ENCODE data around the gene GMPR.

GMPR gene

DNA sequence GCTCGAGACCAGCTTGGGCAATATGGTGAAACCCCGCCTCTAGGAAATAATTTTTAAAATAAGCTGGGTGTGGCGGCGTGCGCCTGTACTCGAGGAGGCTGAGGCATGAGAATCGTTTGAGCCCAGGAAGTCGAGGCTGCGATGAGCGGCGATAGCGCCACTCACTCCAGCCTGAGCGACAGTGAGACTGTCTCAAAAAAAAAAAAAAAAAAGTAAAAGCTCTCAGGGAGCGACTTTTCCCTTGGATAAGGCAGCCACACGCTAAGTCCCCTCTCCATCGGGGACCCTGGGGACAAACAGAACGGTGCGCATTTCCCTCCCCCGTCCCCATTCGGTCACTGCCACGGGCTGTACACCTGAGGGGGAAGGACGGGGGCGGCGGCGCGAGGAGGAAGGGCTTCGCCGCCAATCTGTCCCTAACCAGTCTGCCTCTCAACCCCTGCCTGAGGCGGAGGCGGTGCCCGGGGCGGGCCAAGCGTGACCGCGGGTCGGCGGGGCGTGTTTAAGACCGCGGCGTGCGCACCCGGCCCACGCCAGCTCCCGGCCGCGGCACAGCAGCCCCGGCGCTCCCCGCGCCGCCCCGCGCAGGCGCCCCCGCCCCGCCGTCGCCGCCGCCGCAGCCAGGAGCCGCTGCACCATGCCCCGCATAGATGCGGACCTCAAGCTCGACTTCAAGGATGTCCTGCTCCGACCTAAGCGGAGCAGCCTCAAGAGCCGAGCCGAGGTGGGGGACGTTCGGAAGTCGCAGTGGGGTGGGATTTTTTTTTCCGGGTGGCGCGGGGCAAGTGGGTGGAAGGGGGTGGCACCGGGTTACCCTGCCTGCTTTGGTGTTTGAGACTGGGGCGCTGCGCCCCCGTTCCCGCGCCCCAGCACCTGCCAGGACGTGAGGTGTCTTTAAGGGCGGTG lies at the start of gene GMPR:
Gene GMPR (plus strand): TSS at position 531 of the 906 bp plus-strand sequence. CDS start 107 bp downstream, at position 638.
- peak within 1 kb of the TSS; percentile 52 for H3K4me3 ChIP-seq (ENCODE audit: low read depth, low read length)

DNA sequence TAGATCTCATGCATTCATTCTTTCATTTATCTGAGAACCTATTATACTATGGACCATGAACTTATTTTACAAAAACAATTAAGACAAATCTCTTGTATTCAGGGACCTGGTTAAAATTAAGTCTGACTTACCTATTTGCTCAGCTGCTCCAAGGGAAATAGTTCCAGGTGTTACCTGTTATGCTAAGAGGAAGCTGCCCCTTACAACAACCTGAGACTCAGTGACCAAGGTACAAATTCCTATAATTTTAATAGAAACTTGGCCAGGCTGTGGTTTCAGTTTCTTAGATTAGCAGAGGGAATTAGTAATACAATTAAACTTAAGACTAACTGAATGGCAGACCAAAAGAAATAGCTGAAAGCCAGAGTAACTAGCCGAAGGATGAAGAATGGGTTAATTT lies 48.2 kb upstream of the GMPR start:
- H3K4me3 ChIP-seq (ENCODE audit: low read depth, low read length): no peak overlapping the region

DNA sequence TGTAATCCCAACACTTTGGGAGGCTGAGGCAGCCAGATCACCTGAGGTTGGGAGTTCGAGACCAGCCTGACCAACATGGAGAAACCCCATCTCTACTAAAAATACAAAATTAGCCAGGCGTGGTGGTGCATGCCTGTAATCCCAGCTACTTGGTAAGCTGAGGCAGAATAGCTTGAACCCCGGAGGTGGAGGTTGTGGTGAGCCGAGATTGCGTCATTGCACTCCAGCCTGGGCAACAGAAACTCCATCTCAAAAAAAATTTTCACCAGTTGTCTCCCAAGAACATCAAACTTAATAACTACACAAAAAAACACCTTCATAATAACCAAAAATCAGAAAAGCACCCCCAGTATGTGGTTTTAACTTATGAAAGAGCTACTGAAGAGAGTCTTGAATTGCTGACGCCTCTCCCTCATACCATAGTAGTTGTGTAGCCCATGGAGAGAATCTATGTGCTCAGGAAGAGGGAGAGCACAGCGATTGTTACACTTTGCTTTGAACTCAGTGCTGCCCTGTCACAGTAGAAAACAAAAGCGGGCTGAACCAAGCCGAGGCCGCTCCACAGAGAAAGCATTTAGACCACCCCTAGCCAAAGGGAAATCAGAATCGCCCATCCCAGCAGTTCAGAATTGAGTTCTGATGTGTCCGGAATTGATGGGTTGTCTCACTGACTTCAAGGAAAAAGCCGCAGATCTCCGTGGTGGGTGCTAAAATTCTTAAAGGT lies 42.0 kb upstream of the GMPR start:
- H3K4me3 ChIP-seq (ENCODE audit: low read depth, low read length): no peak overlapping the region

DNA sequence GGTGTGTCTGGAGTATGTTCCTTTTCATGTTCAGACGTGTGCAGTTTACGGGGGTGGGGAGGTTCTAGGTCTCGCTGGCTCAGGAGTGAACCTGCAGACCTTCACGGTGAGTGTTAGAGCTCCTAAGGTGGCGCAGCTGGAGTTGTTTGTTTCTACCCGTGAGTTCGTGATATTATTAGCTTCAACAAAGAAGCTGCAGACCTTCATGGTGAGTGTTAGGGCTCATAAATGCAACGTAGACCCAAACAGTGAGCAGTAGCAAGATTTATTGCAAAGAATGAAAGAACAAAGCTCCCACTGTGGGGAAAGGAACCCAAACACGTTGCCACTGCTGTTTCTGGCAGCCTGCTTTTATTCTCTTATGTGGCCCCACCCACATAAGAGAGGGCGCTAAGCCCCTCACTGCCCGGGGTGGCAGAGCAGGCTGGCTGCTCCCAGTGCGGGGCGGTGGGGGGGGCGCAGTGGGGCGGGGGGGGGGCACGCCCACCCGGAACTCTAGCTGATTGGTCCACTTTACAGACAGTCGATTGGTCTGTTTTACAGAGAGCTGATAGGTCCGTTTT lies 41.3 kb upstream of the GMPR start:
- no peak overlapping the region for H3K4me3 ChIP-seq (ENCODE audit: low read depth, low read length)

DNA sequence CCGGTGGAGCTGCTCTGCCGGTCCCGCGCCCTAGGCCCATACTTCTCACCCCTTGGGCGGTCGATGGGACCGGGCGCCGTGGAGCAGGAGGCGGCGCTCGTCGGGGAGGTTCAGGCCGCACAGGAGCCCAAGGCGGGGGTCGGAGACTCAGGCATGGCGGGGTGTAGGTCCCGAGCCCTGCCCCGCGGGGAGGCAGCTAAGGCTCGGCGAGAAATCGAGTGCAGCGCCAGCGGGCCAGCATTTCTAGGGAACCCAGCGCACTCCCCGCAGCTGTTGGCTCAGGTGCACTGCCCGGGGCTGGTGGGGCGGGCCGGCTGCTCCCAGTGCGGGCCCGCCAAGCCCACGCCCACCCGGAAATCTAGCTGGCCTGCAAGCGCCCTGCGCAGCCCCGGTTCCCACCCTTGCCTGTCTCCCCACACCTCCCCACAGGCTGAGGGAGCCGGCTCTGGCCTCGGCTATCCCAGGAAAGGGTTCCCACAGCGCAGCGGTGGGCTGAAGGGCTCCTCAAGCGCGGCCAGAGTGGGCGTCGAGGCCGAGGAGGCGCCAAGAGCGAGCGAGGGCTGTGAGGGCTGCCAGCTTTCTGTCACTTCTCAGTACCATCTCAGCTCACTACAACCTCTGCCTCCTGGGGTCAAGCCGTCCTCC lies 40.2 kb upstream of the GMPR start:
- no peak overlapping the region for H3K4me3 ChIP-seq (ENCODE audit: low read depth, low read length)

DNA sequence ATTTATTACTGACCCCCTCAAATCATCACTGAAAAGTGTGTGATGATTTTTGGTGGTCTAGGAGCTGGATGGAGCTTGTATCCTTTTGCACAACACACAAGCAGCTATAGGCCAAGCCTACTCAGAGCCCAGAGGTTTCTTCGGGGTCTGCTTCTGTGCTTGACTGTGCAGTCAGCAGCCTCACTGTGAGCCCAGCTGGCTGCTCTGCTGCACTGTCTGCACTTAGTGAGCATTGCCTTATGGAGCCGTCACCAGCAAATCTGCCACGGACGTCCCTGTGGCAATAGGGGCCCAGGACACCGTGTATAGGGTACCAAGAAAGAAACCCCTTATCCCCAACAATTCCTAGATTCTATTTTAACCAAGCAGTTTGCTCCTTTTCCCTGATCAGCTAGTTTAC lies 38.6 kb upstream of the GMPR start:
- H3K4me3 ChIP-seq (ENCODE audit: low read depth, low read length): no peak overlapping the region

DNA sequence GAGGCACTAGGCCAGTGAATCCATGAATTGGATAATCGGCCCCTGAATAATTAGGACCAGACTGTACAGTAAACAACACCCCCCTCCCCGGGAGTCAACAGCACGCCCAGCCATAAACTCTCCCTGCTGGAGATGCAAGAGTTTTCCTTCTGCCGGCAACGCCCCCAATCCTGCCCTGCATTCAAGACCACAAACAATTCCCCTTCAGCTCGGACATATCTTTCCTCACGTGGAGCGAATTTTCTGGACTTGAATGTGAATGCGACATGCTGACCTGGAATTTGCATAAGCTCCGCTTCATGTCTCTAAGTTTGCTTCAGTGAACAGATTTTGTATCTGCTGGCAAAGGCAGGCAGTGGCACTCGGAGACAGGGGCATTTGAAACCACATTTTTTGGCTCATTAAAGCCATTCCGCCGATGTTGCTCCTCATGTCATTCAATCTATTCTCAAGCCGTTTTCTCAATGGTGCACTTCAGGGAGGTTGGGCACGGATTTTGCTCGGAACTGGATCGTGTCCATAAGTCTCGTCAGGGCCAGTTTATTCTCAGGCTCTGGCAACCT lies 38.0 kb upstream of the GMPR start:
- no peak overlapping the region for H3K4me3 ChIP-seq (ENCODE audit: low read depth, low read length)

DNA sequence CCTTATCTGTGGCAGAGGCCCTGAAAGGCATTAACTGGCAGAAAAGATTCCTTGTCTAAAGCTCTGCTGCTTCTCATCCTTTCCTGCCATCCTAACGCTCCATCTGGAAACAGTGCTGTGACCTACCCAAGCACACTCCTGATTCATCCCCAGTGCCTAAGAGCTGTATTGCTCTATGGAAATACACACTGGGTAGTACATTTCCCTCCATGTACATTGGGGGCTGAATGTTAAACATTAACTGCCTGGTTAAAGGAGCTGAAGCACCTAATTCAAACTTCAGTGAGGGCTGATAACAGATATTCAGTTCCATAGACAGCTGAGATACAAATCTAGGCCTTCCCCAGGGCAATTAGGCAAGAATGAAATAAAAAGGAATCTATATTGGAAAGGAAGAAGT lies 36.7 kb upstream of the GMPR start:
- no peak overlapping the region for H3K4me3 ChIP-seq (ENCODE audit: low read depth, low read length)

DNA sequence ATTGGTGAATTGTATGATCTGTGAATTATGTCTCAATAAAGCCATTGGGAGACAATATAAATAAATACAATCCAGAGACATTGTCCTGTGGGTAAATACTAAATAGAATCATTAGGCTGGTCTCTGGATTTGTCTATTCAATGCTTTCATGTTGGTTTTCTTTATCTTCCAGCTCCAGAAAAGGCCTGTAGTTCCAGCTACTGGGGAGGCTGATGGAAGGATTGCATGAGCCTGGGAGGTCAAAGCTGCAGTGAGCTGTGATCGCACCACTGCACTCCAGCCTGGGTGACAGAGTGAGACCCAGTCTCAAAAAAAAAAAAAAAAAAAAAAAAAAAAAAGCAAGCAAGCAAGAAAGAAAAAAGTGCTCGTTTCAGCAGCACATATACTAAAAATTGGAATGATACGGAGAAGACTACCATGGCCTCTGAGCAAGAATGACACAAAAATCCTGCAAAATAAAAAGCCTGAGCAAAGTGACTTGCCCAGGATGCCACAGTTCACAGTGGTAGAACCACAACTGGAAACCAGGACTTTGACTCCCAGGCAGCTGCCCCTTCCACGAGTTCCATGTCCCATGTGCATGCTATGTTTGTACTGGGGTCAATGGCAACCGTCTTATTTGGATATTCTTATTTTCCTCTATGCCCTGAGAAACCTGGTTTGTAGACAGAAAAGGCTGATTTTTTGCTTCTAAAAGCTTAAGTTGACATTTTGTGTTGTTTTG lies 33.6 kb upstream of the GMPR start:
- no peak overlapping the region for H3K4me3 ChIP-seq (ENCODE audit: low read depth, low read length)

DNA sequence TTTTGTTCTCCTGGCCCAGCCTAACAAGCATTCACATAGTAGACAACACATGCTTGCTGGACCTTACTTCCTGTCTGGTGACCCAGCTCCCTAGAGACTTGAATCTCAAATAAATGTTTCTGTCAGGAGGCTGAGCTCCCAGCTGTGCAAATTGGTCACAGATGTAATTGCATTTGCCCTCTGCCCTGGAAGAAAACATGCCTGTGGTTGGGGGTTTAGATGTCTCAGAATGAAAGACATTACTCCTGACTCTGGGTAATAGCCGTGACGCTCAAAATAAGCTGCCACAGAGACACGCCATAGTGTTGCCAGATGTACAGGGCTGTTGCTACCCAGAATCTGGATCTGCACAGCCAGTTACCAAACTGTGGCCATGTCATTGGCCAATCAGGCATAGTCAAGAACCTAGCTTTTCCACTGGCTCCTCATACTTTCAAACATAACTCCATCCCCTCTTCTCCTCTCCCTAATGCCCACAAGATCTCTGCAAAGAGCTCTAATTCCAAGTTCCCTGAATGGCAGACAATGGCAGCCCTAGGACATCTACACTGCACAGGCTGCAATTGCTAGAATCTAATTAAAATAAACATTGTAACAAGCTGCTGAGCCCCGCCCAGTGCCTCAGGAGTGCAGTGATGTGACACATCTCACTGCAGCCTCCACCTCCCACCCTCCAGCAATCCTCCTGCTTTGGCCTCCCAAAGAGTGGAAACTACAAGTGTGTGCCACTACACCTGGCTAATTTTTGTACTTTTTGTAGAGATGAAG lies 32.8 kb upstream of the GMPR start:
- H3K4me3 ChIP-seq (ENCODE audit: low read depth, low read length): no peak overlapping the region

DNA sequence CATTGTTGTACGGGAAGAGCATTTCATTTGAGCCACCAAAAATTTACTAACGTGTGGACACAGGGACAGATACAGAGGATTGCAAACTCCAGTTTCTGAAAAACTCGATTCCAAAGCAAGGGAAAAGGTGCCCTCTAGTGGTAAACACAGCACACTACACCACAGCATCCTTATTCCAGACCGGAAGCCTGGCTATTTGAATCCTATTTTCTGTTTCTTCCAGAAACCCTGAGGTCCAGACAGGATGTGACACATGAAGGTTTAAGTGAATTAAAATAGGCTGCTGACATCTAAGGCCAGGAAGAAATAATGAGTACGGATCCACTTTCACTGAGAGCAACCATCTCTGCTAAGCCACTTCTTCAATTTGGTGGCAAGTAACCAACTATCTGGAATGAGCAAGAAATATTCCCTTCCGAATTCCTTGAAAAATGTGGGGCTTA lies 31.8 kb upstream of the GMPR start:
- no peak overlapping the region for H3K4me3 ChIP-seq (ENCODE audit: low read depth, low read length)

DNA sequence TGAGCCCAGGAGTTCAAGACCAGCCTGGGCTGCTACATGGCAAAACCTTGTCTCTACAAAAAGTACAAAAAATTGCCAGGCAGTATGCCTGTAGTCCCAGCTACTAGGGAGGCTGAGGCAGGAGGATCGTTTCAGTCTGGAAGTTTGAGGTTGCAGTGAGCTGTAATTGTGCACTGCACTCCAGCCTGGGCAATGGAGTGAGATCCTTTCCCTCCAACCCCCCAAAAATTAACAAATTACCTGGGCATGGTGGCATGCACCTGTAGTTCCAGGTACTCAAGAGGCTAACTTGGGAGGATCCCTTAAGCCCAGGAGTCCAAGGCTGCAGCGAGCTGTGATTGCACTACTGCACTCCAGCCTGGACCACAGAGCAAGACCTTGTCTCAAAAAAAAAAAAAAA lies 29.4 kb upstream of the GMPR start:
- H3K4me3 ChIP-seq (ENCODE audit: low read depth, low read length): no peak overlapping the region

DNA sequence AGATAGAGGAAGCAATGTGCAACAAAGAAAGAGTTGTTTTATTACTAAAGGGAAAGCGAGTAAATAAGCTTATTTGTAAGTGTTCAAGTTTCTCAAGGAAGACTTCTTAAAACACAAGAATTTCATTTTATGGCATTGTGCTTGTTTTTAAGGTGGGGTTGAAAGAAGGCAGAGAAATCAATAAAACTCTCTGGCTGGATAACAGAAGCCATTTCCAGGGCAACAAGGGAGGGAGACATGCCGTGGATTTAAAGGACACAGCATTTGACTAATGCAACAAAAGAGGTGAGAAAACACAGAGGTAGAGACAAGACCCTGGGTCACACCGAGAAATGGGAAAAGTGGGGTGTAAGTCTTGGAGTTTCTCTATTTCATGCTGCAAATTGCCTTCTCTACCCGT lies 28.8 kb upstream of the GMPR start:
- no peak overlapping the region for H3K4me3 ChIP-seq (ENCODE audit: low read depth, low read length)

DNA sequence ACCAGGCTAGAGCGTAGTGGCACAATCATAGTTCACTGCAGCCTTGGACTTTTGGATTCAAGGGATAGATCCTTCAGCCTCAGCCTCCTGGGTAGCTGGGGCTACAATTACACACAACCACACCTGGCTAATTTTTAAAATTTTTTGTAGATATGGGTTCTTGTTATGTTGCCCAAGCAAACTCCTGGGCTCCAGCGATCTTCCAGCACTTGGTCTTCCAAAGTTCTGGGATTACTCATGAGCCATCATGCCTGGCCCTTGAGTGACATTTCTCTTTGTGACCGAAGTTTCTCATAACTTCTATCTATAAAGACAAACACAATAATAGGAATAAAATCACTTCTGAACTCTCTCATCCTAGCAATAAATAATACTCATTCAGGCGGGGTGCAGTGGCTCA lies 26.1 kb upstream of the GMPR start:
- no peak overlapping the region for H3K4me3 ChIP-seq (ENCODE audit: low read depth, low read length)

DNA sequence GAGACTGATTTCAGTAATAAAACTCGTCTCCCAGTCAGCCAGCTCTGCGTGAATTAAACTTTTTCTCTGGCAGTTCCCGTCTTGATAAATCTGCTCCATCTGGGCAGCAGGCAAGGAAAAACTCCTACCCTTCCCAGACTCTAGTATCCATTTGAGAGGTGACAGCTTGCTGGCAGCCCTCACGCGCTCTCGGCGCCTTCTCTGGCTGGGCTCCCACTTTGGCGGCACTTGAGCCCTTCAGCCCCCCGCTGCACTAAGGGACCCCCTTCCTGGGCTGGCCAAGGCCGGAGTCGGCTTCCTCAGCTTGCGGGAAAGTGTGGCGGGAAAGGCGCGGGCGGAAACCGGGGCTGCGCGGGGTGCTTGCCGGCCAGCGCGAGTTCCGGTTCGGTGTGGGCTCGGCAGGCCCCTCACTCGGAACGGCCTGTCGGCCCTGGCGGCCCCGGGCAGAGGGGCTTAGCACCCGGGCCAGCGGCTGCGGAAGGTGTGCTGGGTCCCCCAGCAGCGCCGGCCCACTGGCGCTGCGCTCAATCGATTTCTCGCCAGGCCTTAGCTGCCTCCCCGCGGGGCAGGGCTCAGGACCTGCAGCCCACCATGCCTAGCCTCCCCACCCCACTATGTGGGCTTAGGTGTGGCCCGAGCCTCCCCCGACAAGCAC lies 21.8 kb upstream of the GMPR start:
- no peak overlapping the region for H3K4me3 ChIP-seq (ENCODE audit: low read depth, low read length)

DNA sequence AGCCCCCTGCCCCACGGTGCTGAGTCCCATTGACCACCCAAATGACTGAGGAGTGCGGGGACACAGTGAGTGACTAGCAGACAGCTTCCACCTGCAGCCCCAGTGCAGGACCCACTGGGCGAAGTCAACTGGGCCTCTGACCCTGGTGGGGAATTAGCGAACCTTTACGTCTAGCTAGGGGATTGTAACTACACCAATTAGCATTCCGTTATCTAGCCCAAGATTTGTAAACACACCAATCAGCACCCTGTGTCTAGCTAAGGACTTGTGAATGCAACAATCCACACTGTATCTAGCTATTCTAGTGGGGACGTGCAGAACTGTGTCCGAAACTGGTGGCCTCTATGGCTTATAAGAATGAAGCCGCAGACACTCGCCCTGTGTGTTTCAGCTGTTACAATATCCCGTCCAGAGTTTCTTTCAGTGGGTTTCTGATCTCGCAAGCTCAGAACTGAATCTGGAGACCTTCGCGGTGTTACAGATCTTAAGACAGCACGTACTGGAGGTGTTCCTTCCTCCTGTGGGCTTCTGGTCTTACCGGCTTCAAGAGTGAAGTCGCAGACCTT lies 21.1 kb upstream of the GMPR start:
- H3K4me3 ChIP-seq (ENCODE audit: low read depth, low read length): no peak overlapping the region

DNA sequence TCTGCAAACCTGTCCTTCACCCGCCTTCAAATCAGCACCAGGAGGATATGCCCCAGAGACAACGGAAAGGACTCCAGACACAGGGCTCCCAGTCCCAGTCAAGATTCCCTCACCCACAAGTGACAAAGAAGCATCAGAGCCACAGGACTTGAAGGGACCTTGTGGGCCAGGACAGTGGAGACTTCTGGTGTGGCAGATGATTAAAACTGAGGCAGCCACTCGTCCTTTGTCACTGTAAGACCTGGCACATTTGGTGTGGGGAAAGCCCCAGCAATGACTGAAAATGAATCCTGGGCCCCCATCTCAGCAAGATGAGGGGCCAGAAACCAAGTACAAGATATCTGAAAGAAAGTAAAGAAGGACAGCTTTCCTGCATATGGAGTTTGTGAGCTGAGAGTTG lies 15.6 kb upstream of the GMPR start:
- H3K4me3 ChIP-seq (ENCODE audit: low read depth, low read length): no peak overlapping the region

DNA sequence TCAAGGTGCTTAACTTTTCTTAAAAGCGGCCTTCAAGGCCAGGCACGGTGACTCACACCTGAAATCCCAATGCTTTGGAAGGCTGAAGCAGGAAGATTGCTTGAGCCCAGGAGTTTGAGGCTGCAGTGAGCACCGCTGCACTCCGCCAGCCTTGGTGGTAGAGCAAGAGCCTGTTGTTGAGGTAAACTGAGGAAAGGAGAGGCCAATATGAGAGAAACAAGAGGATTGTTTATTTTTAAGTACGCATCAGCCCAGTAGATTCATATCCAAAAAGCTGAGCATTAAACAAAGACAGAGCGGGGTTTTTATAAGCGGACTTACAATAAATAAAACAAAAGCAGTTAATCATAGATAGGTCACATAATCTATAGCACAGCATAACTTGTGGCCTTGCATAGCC lies 15.0 kb upstream of the GMPR start:
- H3K4me3 ChIP-seq (ENCODE audit: low read depth, low read length): no peak overlapping the region

DNA sequence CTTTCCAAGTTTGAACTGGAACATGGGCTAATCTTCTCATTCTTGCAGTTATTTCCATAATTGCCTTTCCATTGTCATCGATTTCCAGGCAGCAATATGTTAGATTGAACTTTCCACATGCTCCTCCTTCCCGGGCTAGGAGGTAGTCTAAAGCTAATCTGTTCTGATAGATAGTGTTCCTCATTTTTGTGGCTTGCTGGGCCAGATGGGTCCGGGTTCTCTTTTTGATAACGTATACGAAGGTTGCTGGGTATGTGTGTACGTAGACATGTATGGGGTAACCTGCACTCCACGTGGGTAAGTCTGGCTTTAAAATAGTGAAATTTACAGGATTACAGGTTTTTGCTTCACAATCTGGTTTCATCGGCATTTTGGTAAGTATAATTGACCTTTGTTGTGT lies 14.0 kb upstream of the GMPR start:
- H3K4me3 ChIP-seq (ENCODE audit: low read depth, low read length): no peak overlapping the region
